Effector memory CD8-positive, alpha-beta T cell (primary cell): ENCODE data around the gene CLEC2D.
"Not testable (repeated sequence)": the region's sequence is repeated elsewhere in the genome, so short reads cannot be mapped to it uniquely, and the experiment has no call there.

Source experiments
- ATAC-seq: fragments of 150-1000 bp; cut with Tn5 transposase; replicated peaks from 2 replicates; pipeline ENCODE4 v1.10.0; 2021; ENCODE audit warnings: mild to moderate bottlenecking, moderate library complexity
- DNase-seq, 3 experiments: peaks; one replicate each; pipeline ENCODE4 v3.0.0; 2021
- H3K27ac Mint-ChIP-seq, 2 donors: one replicate each; pipeline ENCODE4 v1.8.0; 2022; ENCODE audit warnings: mild to moderate bottlenecking in 2 of 2, mixed read lengths in 2 of 2, moderate library complexity in 2 of 2
- H3K27me3 Mint-ChIP-seq, 2 donors: one replicate each; pipeline ENCODE4 v1.8.0; 2022; ENCODE audit warnings: mixed read lengths in 2 of 2
- H3K36me3 Mint-ChIP-seq: one replicate; pipeline ENCODE4 v1.8.0; 2022; ENCODE audit warnings: mild to moderate bottlenecking, moderate library complexity, mixed read lengths; ENCODE audit not compliant: insufficient read depth
- H3K4me1 Mint-ChIP-seq, 2 donors: one replicate each; pipeline ENCODE4 v1.8.0; 2022; ENCODE audit warnings: low read depth in 2 of 2, mixed read lengths in 2 of 2
- H3K4me3 Mint-ChIP-seq, 2 donors: one replicate each; pipeline ENCODE4 v1.8.0; 2022; ENCODE audit warnings: mild to moderate bottlenecking in 2 of 2, mixed read lengths in 2 of 2, moderate library complexity in 2 of 2
- H3K9me3 Mint-ChIP-seq, 2 donors: one replicate each; pipeline ENCODE4 v1.8.0; 2022; ENCODE audit warnings: mixed read lengths in 2 of 2

The CLEC2D gene

GRCh38 chr12:9668161-9669018 lies 1.1 kb upstream of the CLEC2D start:
- Mint-ChIP-seq H3K4me1 (peaks cover 42 to 65% of the 10 kb centered on the region in 2 donors), H3K27ac (peak overlapping the region; percentile 90 to 92), H3K4me3 (peak overlapping the region; percentile 75 to 93), H3K27me3 (no peaks in the 10 kb centered on the region), H3K9me3 (no peaks in the 10 kb centered on the region), H3K36me3 (peaks cover 55% of the 10 kb centered on the region)
- ATAC-seq (no peak), DNase-seq (no peak)

GRCh38 chr12:9669019-9669326 lies 540 bp upstream of the CLEC2D start:
- H3K36me3 Mint-ChIP-seq: peaks cover 55% of the 10 kb centered on the region
- peak overlapping the region; percentile 90 to 92 for H3K27ac Mint-ChIP-seq
- ATAC-seq (no peak), DNase-seq (no peak)
- H3K4me1 Mint-ChIP-seq: peaks cover 45 to 61% of the 10 kb centered on the region in 2 donors
- peak overlapping the region; percentile 75 to 93 for H3K4me3 Mint-ChIP-seq
- no peaks in the 10 kb centered on the region for H3K27me3 Mint-ChIP-seq
- H3K9me3 Mint-ChIP-seq: no peaks in the 10 kb centered on the region

- H3K27me3 Mint-ChIP-seq, DNase-seq, H3K9me3 Mint-ChIP-seq, ATAC-seq: not testable (repeated sequence)
- peak overlapping the region; percentile 75 to 93 for H3K4me3 Mint-ChIP-seq
- H3K27ac Mint-ChIP-seq: peak overlapping the region; percentile 90 to 92
- H3K4me1 Mint-ChIP-seq: peaks cover 59 to 75% of the 10 kb centered on the region in 2 donors
- H3K36me3 Mint-ChIP-seq: peaks cover 58% of the 10 kb centered on the region
These were observed 2.8 kb downstream of the CLEC2D start for GRCh38 chr12:9672340-9672739.

- ATAC-seq: peak; percentile 43
- Mint-ChIP-seq H3K9me3 (no peaks in the 10 kb centered on the region), H3K36me3 (peaks cover 65% of the 10 kb centered on the region), H3K4me1 (peaks cover 57 to 73% of the 10 kb centered on the region in 2 donors), H3K27me3 (no peaks in the 10 kb centered on the region), H3K4me3 (peak overlapping the region; percentile 75 to 93), H3K27ac (peak overlapping the region; percentile 90 to 92)
- DNase-seq: peak; percentile 39 to 49 (median 41)
These were observed 4.1 kb downstream of the CLEC2D start for GRCh38 chr12:9673404-9674225.

- Mint-ChIP-seq H3K9me3 (no peaks in the 10 kb centered on the region), H3K4me1 (peaks cover 57 to 71% of the 10 kb centered on the region in 2 donors), H3K27me3 (no peaks in the 10 kb centered on the region), H3K4me3 (peak overlapping the region; percentile 75 to 93), H3K36me3 (peaks cover 66% of the 10 kb centered on the region), H3K27ac (peak overlapping the region; percentile 90 to 92)
- ATAC-seq (peak; percentile 35), DNase-seq (peak; percentile 37 to 45 (median 39))
These were observed 4.7 kb downstream of the CLEC2D start for GRCh38 chr12:9674226-9674590.

GRCh38 chr12:9682508-9682907 lies 13.0 kb downstream of the CLEC2D start:
- not testable (repeated sequence) for DNase-seq, H3K27me3 Mint-ChIP-seq, ATAC-seq
- Mint-ChIP-seq H3K4me3 (peak overlapping the region in 1 of 2 donors; percentile 67), H3K4me1 (peaks cover 54 to 78% of the 10 kb centered on the region in 2 donors), H3K9me3 (peaks cover 4 to 16% of the 10 kb centered on the region in 2 donors), H3K36me3 (peaks cover 76% of the 10 kb centered on the region), H3K27ac (peak overlapping the region; percentile 82 to 89)

GRCh38 chr12:9682949-9683348 lies 13.4 kb downstream of the CLEC2D start:
- Mint-ChIP-seq H3K36me3 (peaks cover 80% of the 10 kb centered on the region), H3K4me3 (peak overlapping the region; percentile 17 to 67), H3K4me1 (peaks cover 50 to 75% of the 10 kb centered on the region in 2 donors), H3K9me3 (peaks cover 4 to 16% of the 10 kb centered on the region in 2 donors), H3K27ac (peak overlapping the region; percentile 82 to 89)
- not testable (repeated sequence) for DNase-seq, ATAC-seq, H3K27me3 Mint-ChIP-seq

GRCh38 chr12:9685366-9685765 lies 15.9 kb downstream of the CLEC2D start:
- Mint-ChIP-seq H3K27ac (peak overlapping the region; percentile 82 to 89), H3K4me1 (peaks cover 39 to 74% of the 10 kb centered on the region in 2 donors), H3K4me3 (peak overlapping the region; percentile 67 to 74), H3K36me3 (peaks cover 84% of the 10 kb centered on the region)
- ATAC-seq: peak; percentile 39
- H3K27me3 Mint-ChIP-seq, H3K9me3 Mint-ChIP-seq, DNase-seq: not testable (repeated sequence)

GRCh38 chr12:9685915-9686314 lies 16.4 kb downstream of the CLEC2D start:
- H3K9me3 Mint-ChIP-seq: peaks cover 5 to 8% of the 10 kb centered on the region in 2 donors
- H3K36me3 Mint-ChIP-seq: peaks cover 84% of the 10 kb centered on the region
- peak overlapping the region; percentile 82 to 89 for H3K27ac Mint-ChIP-seq
- H3K4me3 Mint-ChIP-seq: peak overlapping the region; percentile 67 to 74
- DNase-seq: no peak
- peaks cover 39 to 73% of the 10 kb centered on the region in 2 donors for H3K4me1 Mint-ChIP-seq
- ATAC-seq: peak; percentile 50
- no peaks in the 10 kb centered on the region for H3K27me3 Mint-ChIP-seq

GRCh38 chr12:9687228-9687627 lies 17.7 kb downstream of the CLEC2D start:
- Mint-ChIP-seq H3K36me3 (peaks cover 86% of the 10 kb centered on the region), H3K9me3 (peaks cover 5 to 8% of the 10 kb centered on the region in 2 donors), H3K4me1 (peaks cover 41 to 76% of the 10 kb centered on the region in 2 donors), H3K27ac (peak overlapping the region; percentile 38 to 89), H3K27me3 (no peaks in the 10 kb centered on the region), H3K4me3 (peak overlapping the region; percentile 7 to 67)
- DNase-seq: no peak
- peak; percentile 53 for ATAC-seq

- Mint-ChIP-seq H3K27ac (peak overlapping the region in 1 of 2 donors; percentile 55), H3K27me3 (no peaks in the 10 kb centered on the region)
These were observed 23.4 kb downstream of the CLEC2D start for GRCh38 chr12:9692909-9693308.

GRCh38 chr12:9694241-9694640 lies 24.7 kb downstream of the CLEC2D start:
- no peak for DNase-seq
- no peak for ATAC-seq
- peaks cover 0 to 8% of the 10 kb centered on the region in 2 donors for H3K9me3 Mint-ChIP-seq
- H3K36me3 Mint-ChIP-seq: peaks cover 86% of the 10 kb centered on the region
- peak overlapping the region in 1 of 2 donors; percentile 58 for H3K27ac Mint-ChIP-seq
- H3K4me3 Mint-ChIP-seq: no peak overlapping the region
- H3K4me1 Mint-ChIP-seq: peaks cover 12 to 41% of the 10 kb centered on the region in 2 donors
- H3K27me3 Mint-ChIP-seq: no peaks in the 10 kb centered on the region

More at GRCh38 chr12:9692909-9693308, 23.4 kb downstream of the CLEC2D start:
- Mint-ChIP-seq H3K4me1 (peaks cover 6 to 39% of the 10 kb centered on the region in 2 donors), H3K9me3 (peaks cover 0 to 5% of the 10 kb centered on the region in 2 donors), H3K4me3 (no peak overlapping the region), H3K36me3 (peaks cover 93% of the 10 kb centered on the region)
- DNase-seq (no peak), ATAC-seq (no peak)

GRCh38 chr12:9695150-9695549 lies 25.6 kb downstream of the CLEC2D start:
- H3K4me3 Mint-ChIP-seq, H3K9me3 Mint-ChIP-seq, H3K27me3 Mint-ChIP-seq, ATAC-seq, DNase-seq: not testable (repeated sequence)
- peaks cover 12 to 40% of the 10 kb centered on the region in 2 donors for H3K4me1 Mint-ChIP-seq
- H3K36me3 Mint-ChIP-seq: peaks cover 77% of the 10 kb centered on the region
- H3K27ac Mint-ChIP-seq: peak overlapping the region in 1 of 2 donors; percentile 67
